ENCODE measurements around the gene ADAMTS2. TPM values are rescaled to one million over a fixed set of nuclear protein-coding genes. Genes with fewer than 3 reads are reported as not detected.

ADAMTS2 gene
- total and polyA plus RNA-seq, 12 donors = 4.3 to 70.3 (median 22.4) TPM

- DNase-seq = no peak
- intact Hi-C loops (cut with DNase I) = loop anchor here in 1 of 2 donors (5.0 to 10.0 kb wide), 2 partner anchors 166 to 329 kb away; no protein-coding TSS in a partner anchor
- Histone ChIP-seq H3K4me1 (replicated peaks in 1 of 2) (peaks cover 0 to 13% of the 10 kb centered on the region in 2 donors), H3K9me3 (replicated peaks in 1 of 3) (no peaks in the 10 kb centered on the region), H3K27me3 (no peaks in the 10 kb centered on the region), H3K36me3 (replicated peaks in 1 of 2) (no peaks in the 10 kb centered on the region), H3K4me3 (no peak overlapping the region), H3K27ac (no peak overlapping the region)
- TF ChIP-seq CTCF (IDR thresholded peaks at IDR 0.05) = no peak
- WGBS, 4 donors = 59 to 79% (median 68%) methylated on average over 6 of the region's 6 CpGs
Observed at GRCh38 chr5:179168664-179169063, 176.6 kb downstream of the ADAMTS2 start.

GRCh38 chr5:179167871-179168451 is 177.3 kb downstream of the ADAMTS2 start:
- intact Hi-C loops (cut with DNase I) = loop anchor here (2.0 to 10.0 kb wide), 3 partner anchors 167 to 329 kb away; no protein-coding TSS in a partner anchor
- WGBS, 4 donors = 81 to 93% (median 87%) methylated on average over 2 to 12 of the region's 12 CpGs
- H3K4me3 ChIP-seq = no peak overlapping the region
- DNase-seq = peak in 1 of 7 donors; percentile 10
- H3K9me3 ChIP-seq (replicated peaks in 1 of 3) = no peaks in the 10 kb centered on the region
- H3K36me3 ChIP-seq (replicated peaks in 1 of 2) = no peaks in the 10 kb centered on the region
- H3K27me3 ChIP-seq = no peaks in the 10 kb centered on the region
- H3K4me1 ChIP-seq (replicated peaks in 1 of 2) = peaks cover 0 to 13% of the 10 kb centered on the region in 2 donors
- no peak for TF ChIP-seq CTCF (IDR thresholded peaks at IDR 0.05)
- no peak for TF ChIP-seq POLR2A (IDR thresholded peaks at IDR 0.05)
- H3K27ac ChIP-seq = peak overlapping the region in 1 of 5 donors; percentile 55

GRCh38 chr5:179166886-179167841 is 178.1 kb downstream of the ADAMTS2 start:
- 16 to 25% (median 20%) methylated on average over 27 to 67 of the region's 67 CpGs for WGBS, 4 donors
- peak overlapping the region in 1 of 4 donors; percentile 19 for H3K4me3 ChIP-seq
- H3K4me1 ChIP-seq (replicated peaks in 1 of 2) = peaks cover 0 to 13% of the 10 kb centered on the region in 2 donors
- intact Hi-C loops (cut with DNase I) = loop anchor here (2.0 to 10.0 kb wide), 3 partner anchors 168 to 330 kb away; no protein-coding TSS in a partner anchor
- TF ChIP-seq CTCF (IDR thresholded peaks at IDR 0.05) (peak; percentile 40 to 99 (median 77)), POLR2A (IDR thresholded peaks at IDR 0.05) (no peak)
- H3K36me3 ChIP-seq (replicated peaks in 1 of 2) = no peaks in the 10 kb centered on the region
- H3K27me3 ChIP-seq = no peaks in the 10 kb centered on the region
- no peaks in the 10 kb centered on the region for H3K9me3 ChIP-seq (replicated peaks in 1 of 3)
- H3K27ac ChIP-seq = peak overlapping the region in 1 of 5 donors; percentile 55
- DNase-seq = peak; percentile 15 to 59 (median 45)
